K562 (cell line): ENCODE data around the gene MET. TPM values are rescaled to one million over a fixed set of nuclear protein-coding genes. Genes with fewer than 3 reads are reported as not detected.

Experiments
- ATAC-seq: fragments of 200-7000 bp; cut with Tn5 transposase; 3 replicates; pipeline ENCODE4 v1.9.1; 2020; ENCODE audit warnings: moderate library complexity
- BruUV-seq: library from RNA; stranded (reverse); fragments of 400-500 nt; replicated peaks from 2 replicates; lab custom pipeline; 2021; lab: Mats Ljungman, UMichigan
- CTCF ChIA-PET: fragments of 300-600 bp; formaldehyde crosslinking; extraction: SDS; loops from one replicate; lab custom pipeline; 2021; ENCODE audit warnings: low intra/inter-chr PET ratio; lab: Yijun Ruan, JAX
- POLR2A ChIA-PET: fragments of 300-600, 350-650 bp; sonication (Branson Sonifier 250); formaldehyde crosslinking; extraction: SDS; loops from one replicate; lab custom pipeline; 2021; ENCODE audit warnings: antibody characterized with exemption, inconsistent platforms; lab: Yijun Ruan, JAX
- DNase-seq, 4 experiments: peaks; one replicate each; pipeline versions ENCODE4 v3.0.0 to v3.0.0-alpha.2; 2011 to 2018; ENCODE audit warnings: low spot score in 3 of 4, mixed read lengths in 3 of 4; ENCODE audit errors: extremely low read depth in 1 of 4
- FAIRE-seq: peaks from 2 replicates; lab custom pipeline; 2011; peaks lifted over from hg19 to GRCh38; lab: Jason Lieb, UNC
- H2AFZ ChIP-seq: 2 replicates; pipeline ENCODE4 v1.6.0; 2011; ENCODE audit warnings: low read depth, low read length, control low read depth, inconsistent platforms
- H3K27ac ChIP-seq: fragments of 200-600 bp; 3 replicates; pipeline ENCODE4 v1.8.0; 2011; ENCODE audit warnings: low read depth, mild to moderate bottlenecking, control low read depth, inconsistent platforms, low read length, moderate library complexity, mixed read lengths; ENCODE audit errors: extremely low read depth
- H3K27me3 ChIP-seq, 2 experiments: fragments of 300-600 bp in 1 of 2; 2 replicates in 1 of 2; 3 replicates in 1 of 2; pipeline versions ENCODE4 v1.6.0 to v1.8.0; 2011; ENCODE audit warnings: inconsistent platforms in 2 of 2, low read length in 2 of 2, mild to moderate bottlenecking in 1 of 2, mixed read lengths in 1 of 2, moderate library complexity in 1 of 2; ENCODE audit not compliant: control insufficient read depth in 2 of 2, insufficient read depth in 2 of 2
- H3K36me3 ChIP-seq: fragments of 300-600 bp; 3 replicates; pipeline ENCODE4 v1.8.0; 2011; ENCODE audit warnings: mild to moderate bottlenecking, low read length, inconsistent platforms; ENCODE audit not compliant: control insufficient read depth, insufficient read depth
- H3K4me1 ChIP-seq, 2 experiments: fragments of 200-600 bp in 1 of 2; replicated peaks in 1 of 2; 2 replicates in 1 of 2; 3 replicates in 1 of 2; pipeline versions ENCODE4 v1.5.1 to v1.8.0; 2011; ENCODE audit warnings: inconsistent platforms in 2 of 2, low read length in 2 of 2, mild to moderate bottlenecking in 1 of 2, mixed read lengths in 1 of 2, moderate library complexity in 1 of 2; ENCODE audit not compliant: control insufficient read depth in 2 of 2, insufficient read depth in 2 of 2
- H3K4me2 ChIP-seq: 2 replicates; pipeline ENCODE4 v1.6.1; 2011; ENCODE audit warnings: low read length, control low read depth, inconsistent platforms, mixed read lengths; ENCODE audit not compliant: insufficient read depth
- H3K4me3 ChIP-seq: fragments of 200-600 bp; sonication (generic), shearing (Covaris generic); 2 replicates; pipeline ENCODE4 v1.5.1; 2016; ENCODE audit warnings: control low read depth, inconsistent platforms
- H3K79me2 ChIP-seq: fragments of 200-600 bp; 3 replicates; pipeline ENCODE4 v1.8.0; 2011; ENCODE audit warnings: low read length, inconsistent platforms; ENCODE audit not compliant: control insufficient read depth, insufficient read depth
- H3K9ac ChIP-seq, 2 experiments: 2 replicates each; pipeline versions ENCODE4 v1.6.0 to v1.6.1; 2011; ENCODE audit warnings: low read depth in 2 of 2, low read length in 2 of 2, control low read depth in 1 of 2, inconsistent platforms in 1 of 2, mild to moderate bottlenecking in 1 of 2, mixed read lengths in 1 of 2; ENCODE audit not compliant: insufficient read depth in 1 of 2
- H3K9me1 ChIP-seq: one replicate; pipeline ENCODE4 v1.6.0; 2011; ENCODE audit warnings: inconsistent platforms, mild to moderate bottlenecking, low read length, moderate library complexity; ENCODE audit not compliant: control insufficient read depth, insufficient read depth
- H3K9me3 ChIP-seq: replicated peaks from 2 replicates; pipeline ENCODE4 v1.5.1; 2011; ENCODE audit warnings: low read depth, low read length, inconsistent platforms; ENCODE audit not compliant: control insufficient read depth, insufficient read depth
- H4K20me1 ChIP-seq: replicated peaks from 2 replicates; pipeline ENCODE4 v1.6.1; 2011; ENCODE audit warnings: low read length, inconsistent platforms, mixed read lengths; ENCODE audit not compliant: control insufficient read depth, insufficient read depth
- CEBPG ChIP-seq, 3 experiments: fragments of 200-800 bp in 1 of 3; sonication (Bioruptor generic) in 1 of 3; sonication (generic) in 1 of 3; formaldehyde crosslinking in 1 of 3; IDR thresholded peaks in 2 of 3; conservative IDR thresholded peaks in 1 of 3; 2 replicates each; pipeline versions ENCODE4 v1.6.1 to v1.8.0; 2016 to 2022; ENCODE audit warnings: missing compliant biosample characterization in 2 of 3, missing genetic modification characterization in 2 of 3, mild to moderate bottlenecking in 1 of 3, missing genetic modification reagents in 1 of 3
- HNRNPLL ChIP-seq: fragments of 200-400 bp; formaldehyde crosslinking; IDR thresholded peaks from 2 replicates; pipeline ENCODE4 v1.6.1; 2017; ENCODE audit warnings: low read length, low read depth, mild to moderate bottlenecking; ENCODE audit not compliant: poor library complexity, severe bottlenecking
- RBM22 ChIP-seq: fragments of 200-400 bp; formaldehyde crosslinking; IDR thresholded peaks from 2 replicates; pipeline ENCODE4 v1.6.1; 2018; ENCODE audit warnings: low read length, low read depth; ENCODE audit not compliant: poor library complexity, severe bottlenecking
- ZNF121 ChIP-seq: sonication (generic); formaldehyde crosslinking; conservative IDR thresholded peaks from 2 replicates; pipeline ENCODE4 v1.8.0; 2022; ENCODE audit warnings: missing genetic modification reagents
- WGBS: fragments of 100-300 bp; shearing (Covaris generic); methylation state at CpG from one replicate; pipeline ENCODE4 v1.1.6; 2016; ENCODE audit warnings: low coverage, mixed read lengths; ENCODE audit not compliant: insufficient coverage; ENCODE audit errors: missing lambda C conversion rate; 5-methylcytosine and 5-hydroxymethylcytosine counted together
- in situ Hi-C: fragments of 300-500 bp; cut with MboI; formaldehyde crosslinking; loops from 4 replicates; pipeline ENCODE4 v1.15.0; 2018; ENCODE audit warnings: inconsistent platforms, mixed read lengths
- intact Hi-C: fragments of 100-400 bp; cut with micrococcal nuclease; formaldehyde crosslinking; loops from 2 replicates; pipeline ENCODE4 v1.14.2; 2022
- polyA plus RNA-seq, 8 experiments: library from polyadenylated mRNA; depleted of rRNA in 4 of 8; stranded (reverse) in 5 of 8; unstranded in 3 of 8; fragments of >200 nt; fragmentation: Nextera tagmentation in 2 of 8; fragmentation: Illumina TruSeq in 1 of 8; extraction: Ambion mirVana in 2 of 8; extraction: Trizol in 1 of 8; gene quantifications; 2 replicates each; pipeline versions ENCODE4 v1.2.1 to v1.2.3, GENCODE V29; 2011 to 2014; ENCODE audit warnings: inconsistent platforms in 1 of 8, missing spikeins in 1 of 8
- total RNA-seq, 7 experiments: library from RNA; depleted of rRNA in 6 of 7; stranded (reverse); fragments of >200 nt in 6 of 7; fragmentation: Illumina TruSeq in 2 of 7; extraction: Trizol in 2 of 7; gene quantifications; 2 replicates each; pipeline versions ENCODE4 v1.2.1 to v1.2.3, GENCODE V29; 2011 to 2021; ENCODE audit warnings: low replicate concordance in 1 of 7
- TF ChIP-seq, protein P1 (sequence below): fragments of 450-650 bp; IDR thresholded peaks from 2 replicates; pipeline ENCODE4 v1.6.1; 2018; ENCODE audit not compliant: partially characterized antibody
- TF ChIP-seq, protein P2 (sequence below): fragments of 250-450 bp; sonication (Bioruptor Pico); IDR thresholded peaks from 2 replicates; pipeline ENCODE4 v1.5.0; 2021
- TF ChIP-seq, protein P3 (sequence below): fragments of 450-650 bp; formaldehyde crosslinking; IDR thresholded peaks from 2 replicates; pipeline ENCODE4 v1.4.0; 2022; ENCODE audit warnings: mild to moderate bottlenecking, moderate library complexity
- TF ChIP-seq, protein P4 (sequence below): sonication (generic); formaldehyde crosslinking; IDR thresholded peaks from 2 replicates; pipeline ENCODE4 v1.8.1; 2023; ENCODE audit warnings: mild to moderate bottlenecking, missing genetic modification reagents

Gene MET
- total and polyA plus RNA-seq, 9 of the 15 experiments (the other 6 are each of a cell fraction or from before 2014, with no cell fraction given) = 0.84 to 2.4 (median 1.1) TPM

DNA sequence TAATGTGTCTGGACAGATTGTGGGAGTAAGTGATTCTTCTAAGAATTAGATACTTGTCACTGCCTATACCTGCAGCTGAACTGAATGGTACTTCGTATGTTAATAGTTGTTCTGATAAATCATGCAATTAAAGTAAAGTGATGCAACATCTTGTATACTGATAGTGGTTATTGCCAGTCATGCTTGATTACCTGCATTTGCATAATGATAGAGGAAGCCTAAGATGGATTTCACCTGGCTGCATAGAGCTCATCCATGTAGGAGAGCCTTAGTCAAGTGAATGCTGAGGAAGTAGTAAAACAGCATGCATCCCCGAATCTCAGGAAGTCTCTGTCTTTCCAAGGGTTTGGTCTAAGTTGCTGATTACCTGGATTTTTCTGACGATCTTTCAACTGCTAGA, 126.2 kb downstream of the MET start:
- WGBS = 2% methylated on average over 3 of the region's 3 CpGs
- POLR2A ChIA-PET = no interaction called here
- TF ChIP-seq RBM22 = no peak
- no peak for TF ChIP-seq CEBPG (CRISPR knock-in tag; IDR thresholded peaks at IDR 0.05)
- TF ChIP-seq CEBPG (tag; conservative IDR thresholded peaks at IDR 0.05 in 1 of 2, IDR thresholded peaks at IDR 0.05 in 1 of 2) = peak; percentile 49 to 61
- TF ChIP-seq HNRNPLL = no peak
- no peak for TF ChIP-seq ZNF121 (CRISPR knock-in tag)
- TF ChIP-seq, protein P1, sequence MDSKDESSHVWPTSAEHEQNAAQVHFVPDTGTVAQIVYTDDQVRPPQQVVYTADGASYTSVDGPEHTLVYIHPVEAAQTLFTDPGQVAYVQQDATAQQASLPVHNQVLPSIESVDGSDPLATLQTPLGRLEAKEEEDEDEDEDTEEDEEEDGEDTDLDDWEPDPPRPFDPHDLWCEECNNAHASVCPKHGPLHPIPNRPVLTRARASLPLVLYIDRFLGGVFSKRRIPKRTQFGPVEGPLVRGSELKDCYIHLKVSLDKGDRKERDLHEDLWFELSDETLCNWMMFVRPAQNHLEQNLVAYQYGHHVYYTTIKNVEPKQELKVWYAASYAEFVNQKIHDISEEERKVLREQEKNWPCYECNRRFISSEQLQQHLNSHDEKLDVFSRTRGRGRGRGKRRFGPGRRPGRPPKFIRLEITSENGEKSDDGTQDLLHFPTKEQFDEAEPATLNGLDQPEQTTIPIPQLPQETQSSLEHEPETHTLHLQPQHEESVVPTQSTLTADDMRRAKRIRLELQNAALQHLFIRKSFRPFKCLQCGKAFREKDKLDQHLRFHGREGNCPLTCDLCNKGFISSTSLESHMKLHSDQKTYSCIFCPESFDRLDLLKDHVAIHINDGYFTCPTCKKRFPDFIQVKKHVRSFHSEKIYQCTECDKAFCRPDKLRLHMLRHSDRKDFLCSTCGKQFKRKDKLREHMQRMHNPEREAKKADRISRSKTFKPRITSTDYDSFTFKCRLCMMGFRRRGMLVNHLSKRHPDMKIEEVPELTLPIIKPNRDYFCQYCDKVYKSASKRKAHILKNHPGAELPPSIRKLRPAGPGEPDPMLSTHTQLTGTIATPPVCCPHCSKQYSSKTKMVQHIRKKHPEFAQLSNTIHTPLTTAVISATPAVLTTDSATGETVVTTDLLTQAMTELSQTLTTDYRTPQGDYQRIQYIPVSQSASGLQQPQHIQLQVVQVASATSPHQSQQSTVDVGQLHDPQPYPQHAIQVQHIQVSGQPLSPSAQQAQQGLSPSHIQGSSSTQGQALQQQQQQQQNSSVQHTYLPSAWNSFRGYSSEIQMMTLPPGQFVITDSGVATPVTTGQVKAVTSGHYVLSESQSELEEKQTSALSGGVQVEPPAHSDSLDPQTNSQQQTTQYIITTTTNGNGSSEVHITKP = no peak
- TF ChIP-seq, protein P2, sequence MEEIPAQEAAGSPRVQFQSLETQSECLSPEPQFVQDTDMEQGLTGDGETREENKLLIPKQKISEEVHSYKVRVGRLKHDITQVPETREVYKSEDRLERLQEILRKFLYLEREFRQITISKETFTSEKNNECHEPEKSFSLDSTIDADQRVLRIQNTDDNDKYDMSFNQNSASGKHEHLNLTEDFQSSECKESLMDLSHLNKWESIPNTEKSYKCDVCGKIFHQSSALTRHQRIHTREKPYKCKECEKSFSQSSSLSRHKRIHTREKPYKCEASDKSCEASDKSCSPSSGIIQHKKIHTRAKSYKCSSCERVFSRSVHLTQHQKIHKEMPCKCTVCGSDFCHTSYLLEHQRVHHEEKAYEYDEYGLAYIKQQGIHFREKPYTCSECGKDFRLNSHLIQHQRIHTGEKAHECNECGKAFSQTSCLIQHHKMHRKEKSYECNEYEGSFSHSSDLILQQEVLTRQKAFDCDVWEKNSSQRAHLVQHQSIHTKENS (CRISPR knock-in tag) = no peak
- TF ChIP-seq, protein P3, sequence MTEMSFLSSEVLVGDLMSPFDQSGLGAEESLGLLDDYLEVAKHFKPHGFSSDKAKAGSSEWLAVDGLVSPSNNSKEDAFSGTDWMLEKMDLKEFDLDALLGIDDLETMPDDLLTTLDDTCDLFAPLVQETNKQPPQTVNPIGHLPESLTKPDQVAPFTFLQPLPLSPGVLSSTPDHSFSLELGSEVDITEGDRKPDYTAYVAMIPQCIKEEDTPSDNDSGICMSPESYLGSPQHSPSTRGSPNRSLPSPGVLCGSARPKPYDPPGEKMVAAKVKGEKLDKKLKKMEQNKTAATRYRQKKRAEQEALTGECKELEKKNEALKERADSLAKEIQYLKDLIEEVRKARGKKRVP (CRISPR knock-in tag) = 0 out of 2 replicates have a peak, but pooled peaks have one; percentile 12
- TF ChIP-seq, protein P4, sequence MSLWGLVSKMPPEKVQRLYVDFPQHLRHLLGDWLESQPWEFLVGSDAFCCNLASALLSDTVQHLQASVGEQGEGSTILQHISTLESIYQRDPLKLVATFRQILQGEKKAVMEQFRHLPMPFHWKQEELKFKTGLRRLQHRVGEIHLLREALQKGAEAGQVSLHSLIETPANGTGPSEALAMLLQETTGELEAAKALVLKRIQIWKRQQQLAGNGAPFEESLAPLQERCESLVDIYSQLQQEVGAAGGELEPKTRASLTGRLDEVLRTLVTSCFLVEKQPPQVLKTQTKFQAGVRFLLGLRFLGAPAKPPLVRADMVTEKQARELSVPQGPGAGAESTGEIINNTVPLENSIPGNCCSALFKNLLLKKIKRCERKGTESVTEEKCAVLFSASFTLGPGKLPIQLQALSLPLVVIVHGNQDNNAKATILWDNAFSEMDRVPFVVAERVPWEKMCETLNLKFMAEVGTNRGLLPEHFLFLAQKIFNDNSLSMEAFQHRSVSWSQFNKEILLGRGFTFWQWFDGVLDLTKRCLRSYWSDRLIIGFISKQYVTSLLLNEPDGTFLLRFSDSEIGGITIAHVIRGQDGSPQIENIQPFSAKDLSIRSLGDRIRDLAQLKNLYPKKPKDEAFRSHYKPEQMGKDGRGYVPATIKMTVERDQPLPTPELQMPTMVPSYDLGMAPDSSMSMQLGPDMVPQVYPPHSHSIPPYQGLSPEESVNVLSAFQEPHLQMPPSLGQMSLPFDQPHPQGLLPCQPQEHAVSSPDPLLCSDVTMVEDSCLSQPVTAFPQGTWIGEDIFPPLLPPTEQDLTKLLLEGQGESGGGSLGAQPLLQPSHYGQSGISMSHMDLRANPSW = no peak
- CTCF ChIA-PET = no interaction called here
- H3K9ac ChIP-seq = no peak overlapping the region
- no peak overlapping the region for H3K4me3 ChIP-seq
- BruUV-seq = no TSS peak
- no peaks in the 10 kb centered on the region for H3K4me1 ChIP-seq
- no peaks in the 10 kb centered on the region for H3K79me2 ChIP-seq
- intact Hi-C loops (no loop called here), in situ Hi-C loops (no loop called here)
- ATAC-seq (no peak), DNase-seq (no peak), FAIRE-seq (no peak)
- peaks cover 17 to 24% of the 10 kb centered on the region in 2 experiments for H3K27me3 ChIP-seq
- no peak overlapping the region for H2AFZ ChIP-seq
- no peak overlapping the region for H3K27ac ChIP-seq
- H3K9me1 ChIP-seq = no peaks in the 10 kb centered on the region
- no peaks in the 10 kb centered on the region for H4K20me1 ChIP-seq
- H3K36me3 ChIP-seq = no peaks in the 10 kb centered on the region
- no peaks in the 10 kb centered on the region for H3K9me3 ChIP-seq
- no peak overlapping the region for H3K4me2 ChIP-seq
